ENCODE measurements around the gene GPR3.
"Not testable (repeated sequence)": the region's sequence is repeated elsewhere in the genome, so short reads cannot be mapped to it uniquely, and the experiment has no call there.

Gene GPR3

GRCh38 chr1:27428316-27429028 is 36.0 kb downstream of the GPR3 start:
- DNase-seq: peak; percentile 43 to 46

GRCh38 chr1:27429029-27429425 is 36.6 kb downstream of the GPR3 start:
- no peak for DNase-seq

- peak; percentile 28 to 51 for DNase-seq
These were observed 38.6 kb downstream of the GPR3 start for GRCh38 chr1:27430903-27431600.

GRCh38 chr1:27431601-27431940 is 39.1 kb downstream of the GPR3 start:
- no peak for DNase-seq

GRCh38 chr1:27432725-27433124 is 40.3 kb downstream of the GPR3 start:
- not testable (repeated sequence) for DNase-seq

- DNase-seq: no peak
These were observed 41.3 kb downstream of the GPR3 start for GRCh38 chr1:27433706-27434105.

- peak; percentile 25 to 50 for DNase-seq
These were observed 43.3 kb downstream of the GPR3 start for GRCh38 chr1:27435566-27436203.

GRCh38 chr1:27436204-27437159 is 44.1 kb downstream of the GPR3 start:
- DNase-seq: peak in 1 of 2 donors; percentile 60

GRCh38 chr1:27438621-27439061 is 46.2 kb downstream of the GPR3 start:
- no peak for DNase-seq

GRCh38 chr1:27439150-27439549 is 46.7 kb downstream of the GPR3 start:
- no peak for DNase-seq

- no peak for DNase-seq
These were observed 52.2 kb downstream of the GPR3 start for GRCh38 chr1:27444632-27445031.
